Vagina (tissue), 2 donors: ENCODE results near the gene PTPRN2. TPM values are rescaled to one million over a fixed set of nuclear protein-coding genes. Genes with fewer than 3 reads are reported as not detected.

ENCODE experiments used
- DNase-seq, 2 donors: peaks; one replicate each; pipeline ENCODE4 v3.0.0-alpha.2; 2017; ENCODE audit errors: extremely low spot score in 2 of 2
- H3K27ac ChIP-seq: fragments of 200-600 bp; sonication (generic); one replicate; pipeline ENCODE4 v1.5.1; 2019
- H3K27me3 ChIP-seq: fragments of 200-600 bp; sonication (generic); one replicate; pipeline ENCODE4 v1.5.1; 2019
- H3K36me3 ChIP-seq, 2 donors: fragments of 200-600 bp; sonication (generic); one replicate each; pipeline ENCODE4 v1.5.1; 2017 to 2019
- H3K4me1 ChIP-seq: fragments of 200-600 bp; sonication (generic); one replicate; pipeline ENCODE4 v1.5.1; 2019
- H3K4me3 ChIP-seq, 2 donors: fragments of 200-600 bp; sonication (generic); 1 replicate in 1 of 2; 2 replicates in 1 of 2; pipeline ENCODE4 v1.5.1; 2016 to 2019
- H3K9me3 ChIP-seq: fragments of 200-600 bp; sonication (generic); one replicate; pipeline ENCODE4 v1.5.1; 2019
- CTCF ChIP-seq, 3 experiments: fragments of 450-650 bp in 2 of 3; fragments of 200-600 bp in 1 of 3; sonication (generic) in 1 of 3; IDR thresholded peaks; one replicate each; pipeline ENCODE4 v1.5.1; 2017 to 2019; ENCODE audit warnings: antibody characterized with exemption in 3 of 3, mild to moderate bottlenecking in 2 of 3, moderate library complexity in 2 of 3
- POLR2A ChIP-seq, 2 donors: fragments of 450-650 bp; IDR thresholded peaks; one replicate each; pipeline ENCODE4 v1.6.1; 2017; ENCODE audit warnings: antibody characterized with exemption in 2 of 2, mild to moderate bottlenecking in 2 of 2, moderate library complexity in 2 of 2
- POLR2AphosphoS5 ChIP-seq, 2 donors: sonication (generic); formaldehyde crosslinking; IDR thresholded peaks; one replicate each; pipeline ENCODE4 v1.9.0; 2017; ENCODE audit warnings: antibody characterized with exemption in 2 of 2, mild to moderate bottlenecking in 2 of 2, low read depth in 1 of 2; ENCODE audit not compliant: insufficient read depth in 1 of 2
- intact Hi-C: fragments of 100-400 bp; cut with DNase I; formaldehyde crosslinking; loops from one replicate; pipeline ENCODE4 v1.15.1; 2023
- total RNA-seq: library from RNA; depleted of rRNA; stranded (reverse); fragments of >200 nt; gene quantifications from one replicate; pipeline ENCODE4 v1.2.3, GENCODE V29; 2016

PTPRN2 gene
- total RNA-seq, 1 donor from 2014 or later: 7.4 TPM

- H3K9me3 ChIP-seq: peaks cover 7% of the 10 kb centered on the region
- no peak for DNase-seq
- no peaks in the 10 kb centered on the region for H3K36me3 ChIP-seq
- intact Hi-C loops: no loop called here
- no peaks in the 10 kb centered on the region for H3K27me3 ChIP-seq
- H3K27ac ChIP-seq: no peak overlapping the region
- TF ChIP-seq CTCF (IDR thresholded peaks at IDR 0.05) (no peak), POLR2A (IDR thresholded peaks at IDR 0.05) (no peak), POLR2AphosphoS5 (IDR thresholded peaks at IDR 0.05; ENCODE audit: insufficient read depth in 1 of 2, low read depth in 1 of 2) (no peak)
- H3K4me1 ChIP-seq: no peaks in the 10 kb centered on the region
- H3K4me3 ChIP-seq: no peak overlapping the region
Measured at GRCh38 chr7:157641866-157642265, 945.8 kb downstream of the PTPRN2 start.

GRCh38 chr7:157640144-157640543, 947.5 kb downstream of the PTPRN2 start:
- Histone ChIP-seq H3K4me3 (no peak overlapping the region), H3K4me1 (no peaks in the 10 kb centered on the region), H3K36me3 (no peaks in the 10 kb centered on the region), H3K27ac (no peak overlapping the region), H3K9me3 (peaks cover 7% of the 10 kb centered on the region), H3K27me3 (no peaks in the 10 kb centered on the region)
- no peak for DNase-seq
- no peak for TF ChIP-seq CTCF (IDR thresholded peaks at IDR 0.05)
- TF ChIP-seq POLR2A (IDR thresholded peaks at IDR 0.05): no peak
- no peak for TF ChIP-seq POLR2AphosphoS5 (IDR thresholded peaks at IDR 0.05; ENCODE audit: insufficient read depth in 1 of 2, low read depth in 1 of 2)
- intact Hi-C loops: no loop called here

- intact Hi-C loops: no loop called here
- no peak for DNase-seq
- Histone ChIP-seq H3K4me1 (no peaks in the 10 kb centered on the region), H3K4me3 (no peak overlapping the region), H3K27ac (no peak overlapping the region), H3K36me3 (no peaks in the 10 kb centered on the region), H3K9me3 (peaks cover 7% of the 10 kb centered on the region), H3K27me3 (no peaks in the 10 kb centered on the region)
- no peak for TF ChIP-seq POLR2AphosphoS5 (IDR thresholded peaks at IDR 0.05; ENCODE audit: insufficient read depth in 1 of 2, low read depth in 1 of 2)
- TF ChIP-seq POLR2A (IDR thresholded peaks at IDR 0.05): no peak
- TF ChIP-seq CTCF (IDR thresholded peaks at IDR 0.05): no peak
Measured at GRCh38 chr7:157638563-157638962, 949.1 kb downstream of the PTPRN2 start.

GRCh38 chr7:157637216-157637949, 950.2 kb downstream of the PTPRN2 start:
- no peak for DNase-seq
- no peak overlapping the region for H3K4me3 ChIP-seq
- no peak for TF ChIP-seq CTCF (IDR thresholded peaks at IDR 0.05)
- no peaks in the 10 kb centered on the region for H3K36me3 ChIP-seq
- H3K27me3 ChIP-seq: no peaks in the 10 kb centered on the region
- H3K9me3 ChIP-seq: peaks cover 7% of the 10 kb centered on the region
- H3K4me1 ChIP-seq: no peaks in the 10 kb centered on the region
- H3K27ac ChIP-seq: no peak overlapping the region
- intact Hi-C loops: no loop called here

GRCh38 chr7:157635669-157636068, 952.0 kb downstream of the PTPRN2 start:
- Histone ChIP-seq H3K9me3 (peaks cover 7% of the 10 kb centered on the region), H3K27ac (no peak overlapping the region), H3K27me3 (no peaks in the 10 kb centered on the region), H3K36me3 (no peaks in the 10 kb centered on the region), H3K4me3 (no peak overlapping the region), H3K4me1 (no peaks in the 10 kb centered on the region)
- intact Hi-C loops: no loop called here
- TF ChIP-seq CTCF (IDR thresholded peaks at IDR 0.05): no peak
- no peak for TF ChIP-seq POLR2A (IDR thresholded peaks at IDR 0.05)
- TF ChIP-seq POLR2AphosphoS5 (IDR thresholded peaks at IDR 0.05; ENCODE audit: insufficient read depth in 1 of 2, low read depth in 1 of 2): no peak
- DNase-seq: no peak
